ENCODE data around the gene AGPAT4. TPM values are rescaled to one million over a fixed set of nuclear protein-coding genes. Genes with fewer than 3 reads are reported as not detected.

The AGPAT4 gene
- total RNA-seq, 1 experiment from 2014 or later: 22.0 TPM

- H4K20me1 ChIP-seq (ENCODE audit: control insufficient read depth, insufficient read depth, insufficient read length): no peaks in the 10 kb centered on the region
- no CpG with 5 or more reads among the region's 4 CpGs for WGBS (ENCODE audit: extremely low coverage, insufficient read length, low lambda C conversion rate)
- H3K4me1 ChIP-seq (ENCODE audit: insufficient read depth, low read length): no peaks in the 10 kb centered on the region
- no peak overlapping the region for H3K27ac ChIP-seq (ENCODE audit: insufficient read length, low read depth, low read length)
- H2BK120ac ChIP-seq (ENCODE audit: low read depth, low read length, poor library complexity, severe bottlenecking): no peak overlapping the region
- H3K23me2 ChIP-seq (ENCODE audit: insufficient read length, low read depth, low read length, poor library complexity, severe bottlenecking): no peaks in the 10 kb centered on the region
- no peak overlapping the region for H4K5ac ChIP-seq (ENCODE audit: insufficient read length, low read depth, low read length)
- no peaks in the 10 kb centered on the region for H3K79me1 ChIP-seq (ENCODE audit: insufficient read depth, low read depth, low read length, poor library complexity, severe bottlenecking)
- peaks cover 7 to 17% of the 10 kb centered on the region in 2 experiments for H3K9me3 Mint-ChIP-seq
- no peak overlapping the region for H2BK15ac ChIP-seq (ENCODE audit: low read depth, low read length)
- H3K4me1 Mint-ChIP-seq: no peaks in the 10 kb centered on the region
- H3K9me3 ChIP-seq (ENCODE audit: control insufficient read depth, low read depth, low read length): no peaks in the 10 kb centered on the region
- no peaks in the 10 kb centered on the region for H3K27me3 ChIP-seq (ENCODE audit: insufficient read depth, low read length)
- peaks cover 56 to 90% (median 85%) of the 10 kb centered on the region in 3 experiments for H3K36me3 Mint-ChIP-seq (ENCODE audit: insufficient read depth in 1 of 3, low read depth in 3 of 3)
- no peak overlapping the region for H3T11ph ChIP-seq (ENCODE audit: low read length)
- H2BK5ac ChIP-seq (ENCODE audit: insufficient read length, low read length): no peak overlapping the region
- TF ChIP-seq, protein P1, sequence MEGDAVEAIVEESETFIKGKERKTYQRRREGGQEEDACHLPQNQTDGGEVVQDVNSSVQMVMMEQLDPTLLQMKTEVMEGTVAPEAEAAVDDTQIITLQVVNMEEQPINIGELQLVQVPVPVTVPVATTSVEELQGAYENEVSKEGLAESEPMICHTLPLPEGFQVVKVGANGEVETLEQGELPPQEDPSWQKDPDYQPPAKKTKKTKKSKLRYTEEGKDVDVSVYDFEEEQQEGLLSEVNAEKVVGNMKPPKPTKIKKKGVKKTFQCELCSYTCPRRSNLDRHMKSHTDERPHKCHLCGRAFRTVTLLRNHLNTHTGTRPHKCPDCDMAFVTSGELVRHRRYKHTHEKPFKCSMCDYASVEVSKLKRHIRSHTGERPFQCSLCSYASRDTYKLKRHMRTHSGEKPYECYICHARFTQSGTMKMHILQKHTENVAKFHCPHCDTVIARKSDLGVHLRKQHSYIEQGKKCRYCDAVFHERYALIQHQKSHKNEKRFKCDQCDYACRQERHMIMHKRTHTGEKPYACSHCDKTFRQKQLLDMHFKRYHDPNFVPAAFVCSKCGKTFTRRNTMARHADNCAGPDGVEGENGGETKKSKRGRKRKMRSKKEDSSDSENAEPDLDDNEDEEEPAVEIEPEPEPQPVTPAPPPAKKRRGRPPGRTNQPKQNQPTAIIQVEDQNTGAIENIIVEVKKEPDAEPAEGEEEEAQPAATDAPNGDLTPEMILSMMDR (conservative IDR thresholded peaks at IDR 0.05): no peak
- H3K4me3 Mint-ChIP-seq: no peak overlapping the region
- no peak overlapping the region for H4K8ac ChIP-seq (replicated peaks; ENCODE audit: insufficient read length, low read depth, low read length)
- DNase-seq: no peak
- H2BK12ac ChIP-seq (ENCODE audit: insufficient read length, low read depth, low read length): no peak overlapping the region
- no peaks in the 10 kb centered on the region for H3K27me3 Mint-ChIP-seq (ENCODE audit: low read depth)
- H2AK5ac ChIP-seq (ENCODE audit: insufficient read length, low read length): no peak overlapping the region
- no peak overlapping the region for H3K18ac ChIP-seq (ENCODE audit: insufficient read length, low read depth, low read length)
- H3K4me2 ChIP-seq (ENCODE audit: insufficient read depth, insufficient read length, low read length): no peak overlapping the region
- no peaks in the 10 kb centered on the region for H3K79me2 ChIP-seq (ENCODE audit: insufficient read depth, low read length)
- H3K9ac ChIP-seq (ENCODE audit: extremely low read depth, insufficient read length, low read length): no peak overlapping the region
- no peak overlapping the region for H3K56ac ChIP-seq (ENCODE audit: insufficient read length, low read depth, low read length)
- H2BK20ac ChIP-seq (ENCODE audit: low read depth, low read length, poor library complexity, severe bottlenecking): no peak overlapping the region
- H2AFZ ChIP-seq (ENCODE audit: low read length): no peak overlapping the region
- H3K14ac ChIP-seq (ENCODE audit: insufficient read depth, low read length): no peak overlapping the region
- no peak overlapping the region for H3K23ac ChIP-seq (ENCODE audit: insufficient read length, low read depth, low read length)
- no peak overlapping the region for H3K27ac Mint-ChIP-seq
- no peak overlapping the region for H3K4ac ChIP-seq (ENCODE audit: low read depth, low read length)
- H4K91ac ChIP-seq (ENCODE audit: insufficient read length, low read depth, low read length): no peak overlapping the region
Observed at GRCh38 chr6:161116554-161116953, 157.3 kb downstream of the AGPAT4 start.
